Neural crest cell (in vitro differentiated cells): ENCODE data around the gene TGM3. TPM values are rescaled to one million over a fixed set of nuclear protein-coding genes. Genes with fewer than 3 reads are reported as not detected.
A peak's percentile ranks its signal among the peaks of the same experiment; 100 is the strongest.

Experiments used
- DNase-seq: peaks from one replicate; pipeline ENCODE4 v3.0.0; 2021; ENCODE audit warnings: low read depth, mixed read lengths, low spot score
- H3K27ac Mint-ChIP-seq: one replicate; pipeline ENCODE4 v1.8.0; 2021; ENCODE audit warnings: mild to moderate bottlenecking, mixed read lengths; ENCODE audit not compliant: unreplicated experiment
- H3K27me3 Mint-ChIP-seq: 2 replicates; pipeline ENCODE4 v1.8.0; 2021; ENCODE audit warnings: low read depth, mild to moderate bottlenecking, mixed read lengths
- H3K36me3 Mint-ChIP-seq: 2 replicates; pipeline ENCODE4 v1.8.0; 2021; ENCODE audit warnings: low read depth, mild to moderate bottlenecking, mixed read lengths
- H3K4me1 Mint-ChIP-seq: 2 replicates; pipeline ENCODE4 v1.8.0; 2021; ENCODE audit warnings: mixed read lengths
- H3K4me3 Mint-ChIP-seq: one replicate; pipeline ENCODE4 v1.8.0; 2021; ENCODE audit warnings: mild to moderate bottlenecking, mixed read lengths
- H3K9me3 Mint-ChIP-seq: 2 replicates; pipeline ENCODE4 v1.8.0; 2021; ENCODE audit warnings: mixed read lengths
- total RNA-seq: library from RNA; stranded (reverse); gene quantifications from 2 replicates; pipeline ENCODE4 v1.2.1, GENCODE V29; 2021
- TF ChIP-seq, protein P1 (sequence below): fragments of 200-600 bp; sonication (generic); conservative IDR thresholded peaks from 2 replicates; pipeline ENCODE4 v1.5.0; 2021; ENCODE audit warnings: antibody characterized with exemption, mild to moderate bottlenecking

The TGM3 gene
- total RNA-seq, 1 donor from 2014 or later: 0.23 TPM

GRCh38 chr20:2305479-2305878 lies 9.7 kb downstream of the TGM3 start:
- TF ChIP-seq, protein P1, sequence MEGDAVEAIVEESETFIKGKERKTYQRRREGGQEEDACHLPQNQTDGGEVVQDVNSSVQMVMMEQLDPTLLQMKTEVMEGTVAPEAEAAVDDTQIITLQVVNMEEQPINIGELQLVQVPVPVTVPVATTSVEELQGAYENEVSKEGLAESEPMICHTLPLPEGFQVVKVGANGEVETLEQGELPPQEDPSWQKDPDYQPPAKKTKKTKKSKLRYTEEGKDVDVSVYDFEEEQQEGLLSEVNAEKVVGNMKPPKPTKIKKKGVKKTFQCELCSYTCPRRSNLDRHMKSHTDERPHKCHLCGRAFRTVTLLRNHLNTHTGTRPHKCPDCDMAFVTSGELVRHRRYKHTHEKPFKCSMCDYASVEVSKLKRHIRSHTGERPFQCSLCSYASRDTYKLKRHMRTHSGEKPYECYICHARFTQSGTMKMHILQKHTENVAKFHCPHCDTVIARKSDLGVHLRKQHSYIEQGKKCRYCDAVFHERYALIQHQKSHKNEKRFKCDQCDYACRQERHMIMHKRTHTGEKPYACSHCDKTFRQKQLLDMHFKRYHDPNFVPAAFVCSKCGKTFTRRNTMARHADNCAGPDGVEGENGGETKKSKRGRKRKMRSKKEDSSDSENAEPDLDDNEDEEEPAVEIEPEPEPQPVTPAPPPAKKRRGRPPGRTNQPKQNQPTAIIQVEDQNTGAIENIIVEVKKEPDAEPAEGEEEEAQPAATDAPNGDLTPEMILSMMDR: no peak
- H3K27me3 Mint-ChIP-seq: peaks cover 2% of the 10 kb centered on the region
- H3K36me3 Mint-ChIP-seq: no peaks in the 10 kb centered on the region
- H3K4me1 Mint-ChIP-seq: no peaks in the 10 kb centered on the region
- H3K9me3 Mint-ChIP-seq: no peaks in the 10 kb centered on the region
- H3K27ac Mint-ChIP-seq: no peak overlapping the region
- no peak for DNase-seq
- H3K4me3 Mint-ChIP-seq: no peak overlapping the region

DNA sequence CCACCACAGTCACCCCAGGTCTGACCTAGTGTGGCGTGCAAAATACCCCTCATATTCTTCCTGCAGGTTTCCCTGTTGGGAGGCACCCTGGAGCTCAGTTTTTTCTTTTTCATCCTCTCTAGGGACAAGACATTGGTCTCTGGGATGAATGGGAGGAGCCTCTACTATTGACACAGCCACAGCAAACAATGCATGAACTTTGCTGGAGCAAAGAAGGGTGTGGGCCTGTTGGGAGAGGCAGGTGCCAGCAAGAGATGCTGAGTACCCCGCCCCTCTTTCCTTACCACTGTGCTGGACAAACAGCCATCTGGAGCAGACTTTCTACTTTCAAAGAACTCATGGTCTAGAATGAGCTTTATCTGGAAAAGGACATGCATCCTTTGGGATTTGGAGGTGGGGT lies 10.1 kb downstream of the TGM3 start:
- no peak for DNase-seq
- no peaks in the 10 kb centered on the region for H3K9me3 Mint-ChIP-seq
- no peaks in the 10 kb centered on the region for H3K4me1 Mint-ChIP-seq
- no peaks in the 10 kb centered on the region for H3K36me3 Mint-ChIP-seq
- H3K27me3 Mint-ChIP-seq: peaks cover 2% of the 10 kb centered on the region
- H3K4me3 Mint-ChIP-seq: no peak overlapping the region
- TF ChIP-seq, protein P1: no peak
- H3K27ac Mint-ChIP-seq: no peak overlapping the region

GRCh38 chr20:2307136-2307535 lies 11.3 kb downstream of the TGM3 start:
- no peaks in the 10 kb centered on the region for H3K4me1 Mint-ChIP-seq
- H3K9me3 Mint-ChIP-seq: no peaks in the 10 kb centered on the region
- DNase-seq: no peak
- no peak overlapping the region for H3K4me3 Mint-ChIP-seq
- peaks cover 2% of the 10 kb centered on the region for H3K27me3 Mint-ChIP-seq
- peak overlapping the region; percentile 76 for H3K27ac Mint-ChIP-seq
- H3K36me3 Mint-ChIP-seq: no peaks in the 10 kb centered on the region
- TF ChIP-seq, protein P1: no peak

- H3K9me3 Mint-ChIP-seq: no peaks in the 10 kb centered on the region
- H3K27ac Mint-ChIP-seq: no peak overlapping the region
- no peak overlapping the region for H3K4me3 Mint-ChIP-seq
- H3K4me1 Mint-ChIP-seq: no peaks in the 10 kb centered on the region
- no peaks in the 10 kb centered on the region for H3K27me3 Mint-ChIP-seq
- H3K36me3 Mint-ChIP-seq: no peaks in the 10 kb centered on the region
- no peak for DNase-seq
- TF ChIP-seq, protein P1: no peak
Measured at GRCh38 chr20:2311329-2311728, 15.5 kb downstream of the TGM3 start.

- no peak for DNase-seq
- TF ChIP-seq, protein P1: no peak
- H3K27me3 Mint-ChIP-seq: no peaks in the 10 kb centered on the region
- no peak overlapping the region for H3K4me3 Mint-ChIP-seq
- H3K9me3 Mint-ChIP-seq: no peaks in the 10 kb centered on the region
- no peaks in the 10 kb centered on the region for H3K4me1 Mint-ChIP-seq
- no peaks in the 10 kb centered on the region for H3K36me3 Mint-ChIP-seq
- H3K27ac Mint-ChIP-seq: no peak overlapping the region
Measured at GRCh38 chr20:2312876-2313275, 17.1 kb downstream of the TGM3 start.

DNA sequence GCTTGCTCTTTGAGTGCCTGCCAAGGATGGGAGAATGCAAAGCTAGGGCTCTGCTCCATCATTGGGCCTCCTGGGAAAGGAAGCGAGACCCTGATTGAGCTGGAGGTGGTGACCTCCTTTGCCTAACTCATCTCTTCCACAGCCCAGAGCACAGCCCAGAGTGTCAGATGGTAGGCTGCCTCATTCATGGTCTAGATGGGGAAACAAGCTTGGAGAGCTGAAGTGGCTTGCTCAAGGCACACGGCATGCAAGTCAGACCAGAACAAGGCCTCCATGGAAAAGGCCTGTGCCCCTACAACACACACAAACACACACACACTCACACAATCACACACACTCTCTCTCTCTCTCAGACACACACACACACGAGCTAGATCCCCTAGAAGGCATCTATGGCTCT lies 17.5 kb downstream of the TGM3 start:
- Mint-ChIP-seq H3K36me3 (no peaks in the 10 kb centered on the region), H3K27ac (no peak overlapping the region), H3K27me3 (no peaks in the 10 kb centered on the region), H3K9me3 (no peaks in the 10 kb centered on the region), H3K4me1 (no peaks in the 10 kb centered on the region), H3K4me3 (no peak overlapping the region)
- TF ChIP-seq, protein P1: no peak
- DNase-seq: no peak
